AG04449 (cell line): ENCODE results near the gene TTC27.
A peak's percentile ranks its signal among the peaks of the same experiment; 100 is the strongest.

ENCODE experiments used
- CTCF ChIA-PET: fragments of 350-600 bp; formaldehyde crosslinking; extraction: SDS; loops from one replicate; lab custom pipeline; 2021; ENCODE audit warnings: antibody characterized with exemption; lab: Yijun Ruan, JAX
- POLR2A ChIA-PET: fragments of 400-600, 350-600 bp; formaldehyde crosslinking; extraction: SDS; loops from one replicate; lab custom pipeline; 2020; ENCODE audit warnings: antibody characterized with exemption, inconsistent platforms; lab: Yijun Ruan, JAX
- DNase-seq: peaks from one replicate; pipeline ENCODE4 v3.0.0-alpha.2; 2010; ENCODE audit warnings: low read depth, low spot score
- H3K4me3 ChIP-seq: 2 replicates; pipeline ENCODE4 v1.5.1; 2011; ENCODE audit warnings: low read depth, mild to moderate bottlenecking, control low read depth, low read length
- TF ChIP-seq, protein P1 (sequence below): IDR thresholded peaks from one replicate; pipeline ENCODE4 v1.5.1; 2011; ENCODE audit warnings: mild to moderate bottlenecking, moderate library complexity, low read length, control low read depth, inconsistent platforms; ENCODE audit not compliant: insufficient read depth; ENCODE audit errors: missing control alignments

Gene TTC27

DNA sequence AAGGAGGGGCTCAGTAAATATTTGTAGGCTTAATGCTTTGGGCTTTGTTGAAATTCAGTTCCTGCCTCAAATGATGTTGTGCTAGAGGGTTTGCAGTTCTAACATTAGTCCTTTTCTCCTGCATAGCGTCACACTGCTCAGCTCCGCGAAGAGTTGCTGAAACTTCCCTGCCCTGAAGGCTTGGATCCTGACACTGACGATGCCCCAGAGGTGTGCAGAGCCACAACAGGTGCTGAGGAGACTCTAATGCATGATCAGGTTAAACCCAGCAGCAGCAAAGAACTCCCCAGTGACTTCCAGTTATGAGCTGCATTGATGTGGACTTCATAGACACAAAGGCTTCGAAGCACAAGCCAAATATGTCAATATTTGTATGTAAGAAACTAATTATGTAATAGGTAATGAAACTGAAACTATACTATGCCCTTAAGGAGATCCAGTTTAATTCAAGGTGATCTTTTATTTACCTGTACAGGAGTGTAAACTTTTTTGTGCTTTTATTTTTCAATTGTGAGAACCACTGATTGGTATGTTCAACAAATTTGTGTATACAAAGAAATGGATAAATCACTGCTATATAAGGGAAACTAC lies 10.2 kb upstream of the TTC27 start:
- ChIA-PET POLR2A (no interaction called here), CTCF (no interaction called here)
- DNase-seq = no peak
- no peak overlapping the region for H3K4me3 ChIP-seq
- TF ChIP-seq, protein P1, sequence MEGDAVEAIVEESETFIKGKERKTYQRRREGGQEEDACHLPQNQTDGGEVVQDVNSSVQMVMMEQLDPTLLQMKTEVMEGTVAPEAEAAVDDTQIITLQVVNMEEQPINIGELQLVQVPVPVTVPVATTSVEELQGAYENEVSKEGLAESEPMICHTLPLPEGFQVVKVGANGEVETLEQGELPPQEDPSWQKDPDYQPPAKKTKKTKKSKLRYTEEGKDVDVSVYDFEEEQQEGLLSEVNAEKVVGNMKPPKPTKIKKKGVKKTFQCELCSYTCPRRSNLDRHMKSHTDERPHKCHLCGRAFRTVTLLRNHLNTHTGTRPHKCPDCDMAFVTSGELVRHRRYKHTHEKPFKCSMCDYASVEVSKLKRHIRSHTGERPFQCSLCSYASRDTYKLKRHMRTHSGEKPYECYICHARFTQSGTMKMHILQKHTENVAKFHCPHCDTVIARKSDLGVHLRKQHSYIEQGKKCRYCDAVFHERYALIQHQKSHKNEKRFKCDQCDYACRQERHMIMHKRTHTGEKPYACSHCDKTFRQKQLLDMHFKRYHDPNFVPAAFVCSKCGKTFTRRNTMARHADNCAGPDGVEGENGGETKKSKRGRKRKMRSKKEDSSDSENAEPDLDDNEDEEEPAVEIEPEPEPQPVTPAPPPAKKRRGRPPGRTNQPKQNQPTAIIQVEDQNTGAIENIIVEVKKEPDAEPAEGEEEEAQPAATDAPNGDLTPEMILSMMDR = no peak

DNA sequence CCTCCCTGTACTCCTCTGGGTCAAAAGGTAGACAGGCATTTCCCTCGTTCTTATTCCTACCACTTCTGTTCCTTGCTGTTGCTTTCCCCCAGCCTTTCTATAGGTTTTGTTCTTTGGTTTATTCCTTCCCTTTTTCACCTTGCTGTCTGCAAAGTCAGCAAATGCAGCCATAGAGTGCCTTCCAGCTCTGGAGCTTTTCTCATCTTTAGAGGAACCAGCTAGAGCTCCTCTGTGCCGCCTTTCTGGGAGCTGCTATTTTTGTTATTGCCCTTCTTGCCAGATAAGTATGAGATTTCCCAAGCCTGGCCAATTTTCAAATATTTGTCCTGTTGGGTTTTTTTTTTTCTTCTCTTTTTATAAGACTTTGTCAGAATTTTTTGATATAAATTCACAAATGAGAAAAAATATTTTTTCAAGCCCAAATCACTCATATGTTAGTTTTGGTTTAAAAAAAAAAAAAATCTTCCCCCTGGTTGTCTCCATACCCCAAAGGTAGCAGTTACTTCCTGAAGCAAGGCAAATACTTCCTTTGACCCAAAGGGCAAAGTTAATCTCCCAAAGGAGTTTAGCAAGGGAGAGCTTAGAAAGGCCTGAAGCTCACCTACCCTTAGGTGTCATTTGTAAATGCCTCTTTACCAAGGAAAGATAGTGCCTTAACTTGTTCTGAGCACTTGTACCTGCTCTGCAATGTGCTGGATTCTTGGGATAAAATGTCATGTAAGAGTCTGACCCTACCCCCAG lies 5.1 kb upstream of the TTC27 start:
- H3K4me3 ChIP-seq = no peak overlapping the region
- no peak for DNase-seq
- TF ChIP-seq, protein P1 = no peak
- ChIA-PET POLR2A (interaction anchor here (0.7 kb wide), 1 partner anchor 24 kb away, joined by 3 read pairs; no protein-coding TSS in a partner anchor), CTCF (no interaction called here)

DNA sequence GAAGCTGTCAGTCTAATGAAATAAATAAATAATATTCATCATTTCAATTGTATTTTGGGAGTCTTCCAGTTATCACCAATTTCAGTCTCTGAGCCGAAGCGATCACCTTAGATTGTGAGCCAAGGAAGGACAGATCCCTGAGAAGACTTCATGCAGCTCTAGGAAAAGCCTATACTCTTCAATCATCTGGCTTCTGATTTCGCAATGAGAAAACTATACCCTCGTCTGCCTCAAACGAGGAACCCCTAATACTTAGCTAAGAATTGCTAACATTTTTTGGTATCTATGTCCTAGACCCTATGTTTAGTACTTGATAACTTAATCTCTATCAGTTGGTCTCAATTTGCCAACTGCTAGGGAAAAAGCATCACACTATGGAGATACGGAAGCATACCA lies 4.5 kb upstream of the TTC27 start:
- ChIA-PET CTCF (interaction anchor here (1.2 kb wide), 1 partner anchor 9 kb away, joined by 3 read pairs; no protein-coding TSS in a partner anchor), POLR2A (no interaction called here)
- no peak overlapping the region for H3K4me3 ChIP-seq
- TF ChIP-seq, protein P1 = no peak
- DNase-seq = no peak

DNA sequence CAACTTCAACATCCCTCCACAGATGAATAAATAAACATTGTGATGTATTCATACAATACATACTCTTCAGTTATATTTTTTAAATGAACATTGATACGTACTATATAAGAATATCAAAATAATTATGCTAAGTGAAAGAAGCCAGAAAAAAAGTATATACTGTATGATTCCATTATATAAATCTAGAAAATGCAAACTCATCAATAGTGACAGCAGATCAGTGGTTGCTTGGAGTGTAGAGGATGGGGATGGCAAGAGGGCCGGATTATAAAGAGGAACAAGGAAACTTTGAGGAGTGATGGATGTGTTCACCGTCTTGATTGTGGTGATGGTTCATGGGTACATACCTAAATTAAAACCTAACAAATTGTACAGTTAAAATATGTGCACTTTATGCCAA lies 3.0 kb upstream of the TTC27 start:
- DNase-seq = no peak
- TF ChIP-seq, protein P1 = no peak
- H3K4me3 ChIP-seq = no peak overlapping the region
- POLR2A ChIA-PET = no interaction called here
- CTCF ChIA-PET = no interaction called here

DNA sequence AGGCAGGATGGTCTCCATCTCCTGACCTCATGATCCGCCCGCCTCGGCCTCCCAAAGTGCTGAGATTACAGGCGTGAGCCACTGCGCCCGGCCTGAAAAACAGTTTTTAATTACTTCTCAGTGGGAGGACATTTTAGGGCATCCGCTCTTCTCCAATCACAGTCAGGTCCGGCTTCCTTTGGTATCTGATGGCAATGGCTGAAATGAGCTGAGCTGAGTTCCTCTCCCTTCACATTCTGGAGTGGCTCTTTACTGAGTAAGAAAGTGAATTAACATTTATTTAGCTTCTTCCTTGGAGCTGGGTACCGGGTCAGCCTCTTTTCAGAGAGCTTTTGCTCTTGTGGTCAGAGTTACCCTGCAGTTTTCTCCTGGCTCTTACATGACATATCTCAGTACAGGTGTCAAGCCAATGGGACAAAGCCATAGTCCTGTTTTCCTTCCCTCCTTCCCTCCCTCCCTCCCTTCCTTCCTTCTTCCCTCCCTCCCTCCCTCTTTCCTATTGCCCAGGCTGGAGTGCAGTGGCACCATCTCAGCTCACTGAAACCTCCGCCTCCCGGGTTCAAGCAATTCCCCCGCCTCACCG lies 1.1 kb upstream of the TTC27 start:
- ChIA-PET POLR2A (no interaction called here), CTCF (interaction anchor here (0.8 kb wide), 1 partner anchor 28 kb away, joined by 3 read pairs; no protein-coding TSS in a partner anchor)
- TF ChIP-seq, protein P1 = no peak
- no peak overlapping the region for H3K4me3 ChIP-seq
- DNase-seq = no peak

DNA sequence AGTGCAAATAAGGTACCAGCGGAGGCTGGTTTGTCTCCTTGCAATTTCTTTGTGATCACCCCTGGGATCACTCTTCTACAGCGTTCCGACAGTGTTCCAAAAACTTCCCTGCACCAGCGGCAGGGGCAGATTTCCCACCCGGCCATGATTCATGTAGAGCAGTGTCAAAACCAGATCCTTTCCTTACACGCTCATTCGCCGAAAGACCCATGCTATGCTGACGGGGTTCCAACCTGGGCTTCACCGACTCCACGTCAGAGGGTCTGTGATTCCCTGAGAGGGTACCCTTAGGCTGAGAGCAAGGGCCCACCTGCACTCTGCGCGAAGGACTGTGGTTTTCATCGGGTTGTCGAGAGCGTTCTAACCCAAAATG lies 423 bp upstream of the TTC27 start:
- POLR2A ChIA-PET = no interaction called here
- CTCF ChIA-PET = interaction anchor here (0.8 kb wide), 1 partner anchor 28 kb away, joined by 3 read pairs; no protein-coding TSS in a partner anchor
- peak overlapping the region; percentile 98 for H3K4me3 ChIP-seq
- TF ChIP-seq, protein P1 = no peak
- DNase-seq = no peak
